Kidney glomerular epithelial cell (primary cell): Measurements from ENCODE around the gene KMT2C.
A peak's percentile ranks its signal among the peaks of the same experiment; 100 is the strongest.

Source experiments
- DNase-seq: peaks from one replicate; lab custom pipeline; 2025; lab: John Stamatoyannopoulos, UW

The KMT2C gene

GRCh38 chr7:152200395-152200794 lies 235.4 kb downstream of the KMT2C start:
- DNase-seq: no peak

GRCh38 chr7:152196391-152196790 lies 239.4 kb downstream of the KMT2C start:
- DNase-seq: no peak

GRCh38 chr7:152193880-152194279 lies 241.9 kb downstream of the KMT2C start:
- no peak for DNase-seq

- no peak for DNase-seq
These were observed 246.7 kb downstream of the KMT2C start for GRCh38 chr7:152189061-152189460.

- no peak for DNase-seq
These were observed 250.2 kb downstream of the KMT2C start for GRCh38 chr7:152185558-152185957.

- DNase-seq: no peak
These were observed 255.2 kb downstream of the KMT2C start for GRCh38 chr7:152180587-152180986.

GRCh38 chr7:152180048-152180447 lies 255.8 kb downstream of the KMT2C start:
- no peak for DNase-seq

- no peak for DNase-seq
These were observed 257.3 kb downstream of the KMT2C start for GRCh38 chr7:152178405-152179058.

GRCh38 chr7:152177681-152178404 lies 258.0 kb downstream of the KMT2C start:
- no peak for DNase-seq

- no peak for DNase-seq
These were observed 259.0 kb downstream of the KMT2C start for GRCh38 chr7:152176797-152177196.

- no peak for DNase-seq
These were observed 262.3 kb downstream of the KMT2C start for GRCh38 chr7:152173372-152174070.

GRCh38 chr7:152162287-152162686 lies 273.5 kb downstream of the KMT2C start:
- no peak for DNase-seq

GRCh38 chr7:152161171-152161570 lies 274.6 kb downstream of the KMT2C start:
- DNase-seq: no peak

GRCh38 chr7:152158801-152159587 lies 276.8 kb downstream of the KMT2C start:
- no peak for DNase-seq

- no peak for DNase-seq
These were observed 283.5 kb downstream of the KMT2C start for GRCh38 chr7:152152267-152152666.

GRCh38 chr7:152149363-152149762 lies 286.4 kb downstream of the KMT2C start:
- no peak for DNase-seq

GRCh38 chr7:152148706-152149105 lies 287.1 kb downstream of the KMT2C start:
- DNase-seq: no peak

GRCh38 chr7:152145853-152146466 lies 289.8 kb downstream of the KMT2C start:
- DNase-seq: peak; percentile 58

- DNase-seq: no peak
These were observed 291.1 kb downstream of the KMT2C start for GRCh38 chr7:152144557-152145245.

- no peak for DNase-seq
These were observed 292.7 kb downstream of the KMT2C start for GRCh38 chr7:152142976-152143595.

GRCh38 chr7:152140560-152140959 lies 295.2 kb downstream of the KMT2C start:
- no peak for DNase-seq
